Gastroesophageal sphincter (tissue), 3 donors: ENCODE data around the gene ARHGAP6.

ENCODE experiments used
- POLR2A ChIP-seq, 2 donors: fragments of 450-650 bp; IDR thresholded peaks; one replicate each; pipeline ENCODE4 v1.6.1; 2017; ENCODE audit warnings: antibody characterized with exemption in 2 of 2, mild to moderate bottlenecking in 2 of 2, moderate library complexity in 1 of 2
- TF ChIP-seq, protein P1 (sequence below), 4 experiments: fragments of 200-600 bp in 2 of 4; fragments of 450-650 bp in 2 of 4; sonication (generic) in 1 of 4; IDR thresholded peaks; one replicate each; pipeline ENCODE4 v1.5.1; 2017 to 2019; ENCODE audit warnings: antibody characterized with exemption in 4 of 4, mild to moderate bottlenecking in 2 of 4, moderate library complexity in 2 of 4

GRCh38 chrX:11119313-11119943, 546.3 kb downstream of the ARHGAP6 start:
- TF ChIP-seq, protein P1, sequence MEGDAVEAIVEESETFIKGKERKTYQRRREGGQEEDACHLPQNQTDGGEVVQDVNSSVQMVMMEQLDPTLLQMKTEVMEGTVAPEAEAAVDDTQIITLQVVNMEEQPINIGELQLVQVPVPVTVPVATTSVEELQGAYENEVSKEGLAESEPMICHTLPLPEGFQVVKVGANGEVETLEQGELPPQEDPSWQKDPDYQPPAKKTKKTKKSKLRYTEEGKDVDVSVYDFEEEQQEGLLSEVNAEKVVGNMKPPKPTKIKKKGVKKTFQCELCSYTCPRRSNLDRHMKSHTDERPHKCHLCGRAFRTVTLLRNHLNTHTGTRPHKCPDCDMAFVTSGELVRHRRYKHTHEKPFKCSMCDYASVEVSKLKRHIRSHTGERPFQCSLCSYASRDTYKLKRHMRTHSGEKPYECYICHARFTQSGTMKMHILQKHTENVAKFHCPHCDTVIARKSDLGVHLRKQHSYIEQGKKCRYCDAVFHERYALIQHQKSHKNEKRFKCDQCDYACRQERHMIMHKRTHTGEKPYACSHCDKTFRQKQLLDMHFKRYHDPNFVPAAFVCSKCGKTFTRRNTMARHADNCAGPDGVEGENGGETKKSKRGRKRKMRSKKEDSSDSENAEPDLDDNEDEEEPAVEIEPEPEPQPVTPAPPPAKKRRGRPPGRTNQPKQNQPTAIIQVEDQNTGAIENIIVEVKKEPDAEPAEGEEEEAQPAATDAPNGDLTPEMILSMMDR (IDR thresholded peaks at IDR 0.05): no peak
- no peak for TF ChIP-seq POLR2A (IDR thresholded peaks at IDR 0.05)
